ENCODE results near the gene CRYBG2.

GRCh38 chr1:26362331-26362730 is 8.4 kb upstream of the CRYBG2 start:
- TF ChIP-seq POLR2AphosphoS5 (IDR thresholded peaks at IDR 0.05; ENCODE audit: insufficient read depth in 1 of 2, low read depth in 1 of 2) = no peak
- no peak for TF ChIP-seq POLR2A (IDR thresholded peaks at IDR 0.05)
- TF ChIP-seq CTCF (IDR thresholded peaks at IDR 0.05) = no peak

All from vagina (tissue), 2 donors.